ENCODE results near the gene PRKD1.

DNA sequence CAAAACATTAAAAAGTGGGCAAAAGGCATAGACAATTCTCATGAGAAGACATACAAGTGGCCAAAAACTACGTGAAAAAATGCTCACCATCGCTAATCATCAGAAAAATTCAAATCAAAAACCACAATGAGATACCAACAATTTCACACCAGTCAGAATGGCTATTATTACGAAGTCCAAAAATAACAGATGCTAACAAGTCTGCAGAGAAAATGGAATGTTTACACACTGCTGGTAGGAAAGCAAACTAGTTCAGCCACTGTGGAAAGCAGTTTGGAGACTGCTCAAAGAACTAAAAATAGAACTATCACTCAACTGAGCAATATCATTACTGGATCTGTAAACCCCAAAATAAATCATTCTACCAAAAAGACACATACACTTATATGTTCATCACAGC, 76.2 kb downstream of the PRKD1 start:
- TF ChIP-seq EZH2 (IDR thresholded peaks at IDR 0.05; ENCODE audit: borderline replicate concordance, control insufficient read depth, low read depth, low read length) (no peak), CTCF (IDR thresholded peaks at IDR 0.05 in 2 of 3, conservative IDR thresholded peaks at IDR 0.05 in 1 of 3; ENCODE audit: control insufficient read depth in 2 of 3, extremely low read depth in 1 of 3, insufficient read depth in 1 of 3, low read depth in 3 of 3, low read length in 3 of 3) (no peak), HCFC1 (IDR thresholded peaks at IDR 0.05; ENCODE audit: low read length) (no peak), POLR2A (IDR thresholded peaks at IDR 0.05; ENCODE audit: low read depth, low read length) (no peak)
- TF ChIP-seq, protein P1, sequence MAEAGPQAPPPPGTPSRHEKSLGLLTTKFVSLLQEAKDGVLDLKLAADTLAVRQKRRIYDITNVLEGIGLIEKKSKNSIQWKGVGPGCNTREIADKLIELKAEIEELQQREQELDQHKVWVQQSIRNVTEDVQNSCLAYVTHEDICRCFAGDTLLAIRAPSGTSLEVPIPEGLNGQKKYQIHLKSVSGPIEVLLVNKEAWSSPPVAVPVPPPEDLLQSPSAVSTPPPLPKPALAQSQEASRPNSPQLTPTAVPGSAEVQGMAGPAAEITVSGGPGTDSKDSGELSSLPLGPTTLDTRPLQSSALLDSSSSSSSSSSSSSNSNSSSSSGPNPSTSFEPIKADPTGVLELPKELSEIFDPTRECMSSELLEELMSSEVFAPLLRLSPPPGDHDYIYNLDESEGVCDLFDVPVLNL (IDR thresholded peaks at IDR 0.05; ENCODE audit: low read depth, low read length): no peak
